ENCODE data around the gene FBN1. TPM values are rescaled to one million over a fixed set of nuclear protein-coding genes. Genes with fewer than 3 reads are reported as not detected.

Gene FBN1
- total RNA-seq, 6 donors from 2014 or later: 20.3 to 159 (median 44.3) TPM

DNA sequence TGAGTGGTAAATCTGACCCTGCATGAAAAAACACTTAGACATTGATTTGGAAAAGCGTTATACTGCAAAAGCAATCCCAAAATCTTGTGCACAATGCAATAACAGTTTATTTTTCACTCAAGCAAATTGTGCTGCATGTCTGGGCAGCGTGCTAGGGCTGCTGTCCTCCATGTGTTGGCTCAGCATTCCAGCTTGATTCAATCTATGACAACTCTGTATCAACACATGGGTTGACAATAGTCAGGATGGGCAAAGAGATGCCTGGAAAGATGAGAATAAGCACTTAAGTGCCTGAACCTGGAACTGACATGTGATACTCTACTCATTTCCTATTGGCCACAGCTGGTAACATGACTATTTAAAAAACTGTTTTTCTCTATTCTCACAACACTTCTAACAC, 262.5 kb downstream of the FBN1 start:
- H3K36me3 ChIP-seq: no peaks in the 10 kb centered on the region
- no peak overlapping the region for H3K27ac ChIP-seq
- ATAC-seq (ENCODE audit: low FRiP score in 2 of 2) (no peak), DNase-seq (no peak)
- no peaks in the 10 kb centered on the region for H3K27me3 ChIP-seq
- no peak for TF ChIP-seq EP300 (IDR thresholded peaks at IDR 0.05)
- TF ChIP-seq, protein P1, sequence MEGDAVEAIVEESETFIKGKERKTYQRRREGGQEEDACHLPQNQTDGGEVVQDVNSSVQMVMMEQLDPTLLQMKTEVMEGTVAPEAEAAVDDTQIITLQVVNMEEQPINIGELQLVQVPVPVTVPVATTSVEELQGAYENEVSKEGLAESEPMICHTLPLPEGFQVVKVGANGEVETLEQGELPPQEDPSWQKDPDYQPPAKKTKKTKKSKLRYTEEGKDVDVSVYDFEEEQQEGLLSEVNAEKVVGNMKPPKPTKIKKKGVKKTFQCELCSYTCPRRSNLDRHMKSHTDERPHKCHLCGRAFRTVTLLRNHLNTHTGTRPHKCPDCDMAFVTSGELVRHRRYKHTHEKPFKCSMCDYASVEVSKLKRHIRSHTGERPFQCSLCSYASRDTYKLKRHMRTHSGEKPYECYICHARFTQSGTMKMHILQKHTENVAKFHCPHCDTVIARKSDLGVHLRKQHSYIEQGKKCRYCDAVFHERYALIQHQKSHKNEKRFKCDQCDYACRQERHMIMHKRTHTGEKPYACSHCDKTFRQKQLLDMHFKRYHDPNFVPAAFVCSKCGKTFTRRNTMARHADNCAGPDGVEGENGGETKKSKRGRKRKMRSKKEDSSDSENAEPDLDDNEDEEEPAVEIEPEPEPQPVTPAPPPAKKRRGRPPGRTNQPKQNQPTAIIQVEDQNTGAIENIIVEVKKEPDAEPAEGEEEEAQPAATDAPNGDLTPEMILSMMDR (IDR thresholded peaks at IDR 0.05): no peak
- no peak for TF ChIP-seq POLR2AphosphoS5 (IDR thresholded peaks at IDR 0.05)
- TF ChIP-seq POLR2A (IDR thresholded peaks at IDR 0.05): no peak
- no peaks in the 10 kb centered on the region for H3K4me1 ChIP-seq
- no peak overlapping the region for H3K4me3 ChIP-seq
- WGBS, 2 donors: 73 to 80% methylated on average over 2 of the region's 2 CpGs
- H3K9me3 ChIP-seq: no peaks in the 10 kb centered on the region

DNA sequence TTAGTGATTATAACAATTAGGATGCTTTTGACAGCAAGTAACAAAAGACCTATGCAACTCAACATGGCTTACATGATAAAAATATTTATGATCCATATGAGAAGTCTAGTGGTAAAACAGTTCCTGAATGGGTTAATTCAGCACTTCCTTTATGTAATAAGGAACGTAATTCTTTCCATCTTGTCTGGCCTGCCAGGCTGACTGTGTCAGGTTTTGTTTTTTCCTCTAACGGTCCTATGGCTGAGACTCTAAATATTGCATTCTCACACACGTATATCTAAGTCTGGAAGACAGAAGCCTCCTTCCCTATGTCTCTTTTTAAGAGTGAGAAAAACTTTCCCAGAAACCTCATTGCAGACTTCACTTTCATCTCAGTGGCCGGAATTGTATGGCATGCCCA, 263.6 kb downstream of the FBN1 start:
- H3K9me3 ChIP-seq: no peaks in the 10 kb centered on the region
- no peak for TF ChIP-seq POLR2AphosphoS5 (IDR thresholded peaks at IDR 0.05)
- TF ChIP-seq EP300 (IDR thresholded peaks at IDR 0.05): no peak
- TF ChIP-seq, protein P1 (IDR thresholded peaks at IDR 0.05): no peak
- no peak for TF ChIP-seq POLR2A (IDR thresholded peaks at IDR 0.05)
- DNase-seq (no peak), ATAC-seq (ENCODE audit: low FRiP score in 2 of 2) (no peak)
- H3K4me1 ChIP-seq: no peaks in the 10 kb centered on the region
- no peaks in the 10 kb centered on the region for H3K27me3 ChIP-seq
- 46 to 48% methylated on average over 4 of the region's 4 CpGs for WGBS, 2 donors
- no peaks in the 10 kb centered on the region for H3K36me3 ChIP-seq
- H3K27ac ChIP-seq: no peak overlapping the region
- no peak overlapping the region for H3K4me3 ChIP-seq

DNA sequence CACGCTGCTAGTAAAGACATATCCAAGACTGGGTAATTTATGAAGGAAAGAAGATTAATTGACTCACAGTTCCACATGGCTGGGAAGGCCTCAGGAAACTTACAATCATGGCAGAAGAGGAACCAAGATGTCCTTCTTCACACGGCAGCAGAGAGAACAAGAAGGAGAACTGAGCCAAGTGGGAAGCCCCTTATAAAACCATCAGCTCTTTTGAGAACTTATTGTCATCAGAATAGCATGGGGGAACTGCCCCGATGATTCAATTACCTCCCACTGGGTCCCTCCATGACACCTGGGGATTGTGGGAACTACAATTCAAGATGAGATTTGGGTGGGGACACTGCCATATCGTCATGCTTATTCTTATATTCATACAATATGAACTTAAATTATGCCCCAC, 265.3 kb downstream of the FBN1 start:
- no peak for DNase-seq
- no peak overlapping the region for H3K27ac ChIP-seq
- TF ChIP-seq POLR2A (IDR thresholded peaks at IDR 0.05) (no peak), POLR2AphosphoS5 (IDR thresholded peaks at IDR 0.05) (no peak), EP300 (IDR thresholded peaks at IDR 0.05) (no peak)
- TF ChIP-seq, protein P1 (IDR thresholded peaks at IDR 0.05): no peak
- H3K9me3 ChIP-seq: no peaks in the 10 kb centered on the region
- H3K36me3 ChIP-seq: no peaks in the 10 kb centered on the region
- no peaks in the 10 kb centered on the region for H3K27me3 ChIP-seq
- no peak overlapping the region for H3K4me3 ChIP-seq
- H3K4me1 ChIP-seq: no peaks in the 10 kb centered on the region
- 83 to 87% methylated on average over 4 of the region's 4 CpGs for WGBS, 2 donors
- no peak for ATAC-seq (ENCODE audit: low FRiP score in 2 of 2)

DNA sequence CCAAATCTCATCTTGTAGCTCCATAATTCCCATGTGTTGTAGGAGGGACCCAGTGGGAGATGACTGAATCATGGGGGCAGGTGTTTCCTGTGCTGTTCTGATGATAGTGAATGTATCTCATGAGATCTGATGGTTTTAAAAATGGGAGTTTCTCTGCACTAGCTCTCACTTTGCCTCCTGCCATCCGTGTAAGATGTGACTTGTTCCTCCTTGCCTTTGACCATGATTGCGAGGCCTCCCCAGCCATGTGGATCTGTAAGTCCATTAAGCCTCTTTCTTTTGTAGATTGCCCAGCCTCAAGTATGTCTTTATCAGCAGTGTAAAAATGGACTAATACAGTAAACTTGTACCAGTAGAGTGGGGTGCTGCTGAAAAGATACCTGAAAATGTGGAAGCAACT, 269.7 kb downstream of the FBN1 start:
- no peaks in the 10 kb centered on the region for H3K36me3 ChIP-seq
- no peaks in the 10 kb centered on the region for H3K27me3 ChIP-seq
- no peaks in the 10 kb centered on the region for H3K9me3 ChIP-seq
- no peak overlapping the region for H3K4me3 ChIP-seq
- DNase-seq: no peak
- no peak for ATAC-seq (ENCODE audit: low FRiP score in 2 of 2)
- TF ChIP-seq POLR2AphosphoS5 (IDR thresholded peaks at IDR 0.05) (no peak), POLR2A (IDR thresholded peaks at IDR 0.05) (no peak), EP300 (IDR thresholded peaks at IDR 0.05) (no peak)
- TF ChIP-seq, protein P1 (IDR thresholded peaks at IDR 0.05): no peak
- no peaks in the 10 kb centered on the region for H3K4me1 ChIP-seq
- 86 to 100% methylated on average over 1 to 2 of the region's 2 CpGs for WGBS, 2 donors
- no peak overlapping the region for H3K27ac ChIP-seq

DNA sequence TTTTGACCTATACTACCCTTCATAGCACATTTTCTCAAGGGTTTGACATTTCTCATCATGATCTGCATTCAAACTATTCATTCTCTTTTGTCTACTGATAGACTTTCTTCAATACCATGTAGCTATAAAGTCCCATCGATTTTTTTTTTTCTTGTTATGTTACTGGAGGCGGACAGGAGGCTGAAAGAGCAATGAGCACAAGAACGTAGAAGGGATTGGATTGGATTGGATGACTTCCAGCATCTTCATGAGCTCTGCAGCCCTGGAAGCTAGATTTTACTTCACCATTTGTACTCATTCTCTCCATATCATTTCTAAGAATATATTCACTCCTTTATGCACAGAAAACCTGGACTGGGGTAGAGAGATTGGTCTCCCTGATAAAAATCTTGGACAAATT, 271.0 kb downstream of the FBN1 start:
- TF ChIP-seq POLR2AphosphoS5 (IDR thresholded peaks at IDR 0.05): no peak
- TF ChIP-seq, protein P1 (IDR thresholded peaks at IDR 0.05): no peak

More for the DNA sequence above, 271.0 kb downstream of the FBN1 start:
- no peak for DNase-seq
- Histone ChIP-seq H3K36me3 (no peaks in the 10 kb centered on the region), H3K27me3 (no peaks in the 10 kb centered on the region), H3K4me3 (no peak overlapping the region), H3K4me1 (no peaks in the 10 kb centered on the region), H3K27ac (no peak overlapping the region), H3K9me3 (no peaks in the 10 kb centered on the region)
- WGBS, 2 donors: 75 to 94% methylated on average over 3 of the region's 3 CpGs
- ATAC-seq (ENCODE audit: low FRiP score in 2 of 2): no peak

Measured in upper lobe of left lung (tissue), 6 donors.